HCT116 (cell line): ENCODE results near the gene LAMTOR5. TPM values are rescaled to one million over a fixed set of nuclear protein-coding genes. Genes with fewer than 3 reads are reported as not detected.
A peak's percentile ranks its signal among the peaks of the same experiment; 100 is the strongest.

ENCODE experiments used
- ATAC-seq: fragments of 200-7000 bp; cut with Tn5 transposase; 2 replicates; pipeline ENCODE4 v1.9.1; 2020; ENCODE audit warnings: mild to moderate bottlenecking, moderate library complexity
- BruUV-seq: library from RNA; stranded (reverse); fragments of 400-500 nt; replicated peaks from 2 replicates; lab custom pipeline; 2021; lab: Mats Ljungman, UMichigan
- CTCF ChIA-PET: fragments of 300-600 bp; sonication (Branson Sonifier 250); formaldehyde crosslinking; loops from one replicate; lab custom pipeline; 2021; ENCODE audit warnings: antibody characterized with exemption; lab: Charles Lee
- POLR2A ChIA-PET: fragments of 300-600, 350-600 bp; sonication (Branson Sonifier 250); formaldehyde crosslinking; loops from one replicate; lab custom pipeline; 2021; ENCODE audit warnings: antibody characterized with exemption; lab: Charles Lee
- RAD21 ChIA-PET, 2 experiments: fragments of 300-600 bp; sonication (Branson Sonifier 250); formaldehyde crosslinking; loops; one replicate each; lab custom pipeline; 2023; ENCODE audit warnings: low total read pairs in 2 of 2; ENCODE audit not compliant: uncharacterized antibody in 2 of 2, unreplicated experiment in 2 of 2, low non-redundant PET in 1 of 2; lab: Charles Lee
- DNase-seq: peaks from one replicate; pipeline ENCODE4 v3.0.0-alpha.2; 2010; ENCODE audit warnings: low read depth, low spot score
- H2AFZ ChIP-seq: fragments of 200-600 bp; shearing (Covaris generic), sonication (generic); 2 replicates; pipeline ENCODE4 v1.6.1; 2017; ENCODE audit warnings: low read depth, mixed run types, mixed read lengths, antibody characterized with exemption, low read length; ENCODE audit not compliant: poor library complexity, severe bottlenecking
- H3K27ac ChIP-seq: 2 replicates; pipeline ENCODE4 v1.5.1; 2012; ENCODE audit warnings: low read depth, low read length
- H3K27me3 ChIP-seq: fragments of 200-600 bp; sonication (generic); 2 replicates; pipeline ENCODE4 v1.6.1; 2016; ENCODE audit warnings: mixed run types, low read length, mixed read lengths; ENCODE audit not compliant: insufficient read depth
- H3K36me3 ChIP-seq, 2 experiments: fragments of 200-500 bp in 1 of 2; fragments of 200-600 bp in 1 of 2; sonication (Bioruptor generic) in 1 of 2; sonication (generic) in 1 of 2; 2 replicates each; pipeline versions ENCODE4 v1.5.1 to v1.6.1; 2014 to 2016; ENCODE audit warnings: low read length in 2 of 2, inconsistent platforms in 1 of 2, mixed read lengths in 1 of 2, mixed run types in 1 of 2; ENCODE audit not compliant: insufficient read depth in 2 of 2, control insufficient read depth in 1 of 2
- H3K4me1 ChIP-seq, 2 experiments: fragments of 200-600 bp in 1 of 2; sonication (generic) in 1 of 2; 2 replicates each; pipeline versions ENCODE4 v1.5.1 to v1.6.1; 2012 to 2017; ENCODE audit warnings: low read length in 2 of 2, inconsistent platforms in 1 of 2, mild to moderate bottlenecking in 1 of 2, mixed read lengths in 1 of 2, mixed run types in 1 of 2, moderate library complexity in 1 of 2; ENCODE audit not compliant: insufficient read depth in 2 of 2, control insufficient read depth in 1 of 2
- H3K4me2 ChIP-seq: fragments of 200-600 bp; sonication (generic); 2 replicates; pipeline ENCODE4 v1.6.1; 2017; ENCODE audit warnings: mixed run types, low read length, mixed read lengths
- H3K4me3 ChIP-seq, 2 experiments: fragments of 200-600 bp in 1 of 2; sonication (generic) in 1 of 2; replicated peaks in 1 of 2; 2 replicates each; pipeline ENCODE4 v1.5.1; 2011 to 2016; ENCODE audit warnings: low read length in 2 of 2, control low read depth in 1 of 2, low read depth in 1 of 2, mild to moderate bottlenecking in 1 of 2, mixed read lengths in 1 of 2, mixed run types in 1 of 2
- H3K79me2 ChIP-seq: fragments of 200-600 bp; sonication (generic); 2 replicates; pipeline ENCODE4 v1.6.1; 2017; ENCODE audit warnings: mild to moderate bottlenecking, mixed run types, low read length, moderate library complexity, mixed read lengths; ENCODE audit not compliant: insufficient read depth
- H3K9ac ChIP-seq: fragments of 200-600 bp; sonication (generic); 2 replicates; pipeline ENCODE4 v1.6.1; 2016; ENCODE audit warnings: low read length, mixed read lengths
- H3K9me2 ChIP-seq: fragments of 200-600 bp; sonication (generic), shearing (Covaris generic); 2 replicates; pipeline ENCODE4 v1.6.1; 2017; ENCODE audit warnings: mixed run types, mild to moderate bottlenecking, moderate library complexity; ENCODE audit not compliant: insufficient read depth
- H3K9me3 ChIP-seq, 2 experiments: fragments of 200-500 bp in 1 of 2; fragments of 200-600 bp in 1 of 2; sonication (Bioruptor generic) in 1 of 2; sonication (generic) in 1 of 2; 2 replicates each; pipeline ENCODE4 v1.6.1; 2014 to 2017; ENCODE audit warnings: low read length in 2 of 2, mixed read lengths in 2 of 2, inconsistent platforms in 1 of 2, low read depth in 1 of 2, mild to moderate bottlenecking in 1 of 2, mixed run types in 1 of 2, moderate library complexity in 1 of 2; ENCODE audit not compliant: control insufficient read depth in 1 of 2, insufficient read depth in 1 of 2
- H4K20me1 ChIP-seq: fragments of 200-600 bp; sonication (generic), shearing (Covaris generic); 2 replicates; pipeline ENCODE4 v1.6.1; 2017; ENCODE audit warnings: mixed run types, mild to moderate bottlenecking, moderate library complexity; ENCODE audit not compliant: insufficient read depth
- CBX3 ChIP-seq: IDR thresholded peaks from 2 replicates; pipeline ENCODE4 v1.6.1; 2012; ENCODE audit warnings: low read depth
- CEBPB ChIP-seq: IDR thresholded peaks from 2 replicates; pipeline ENCODE4 v1.6.1; 2012; ENCODE audit warnings: low read depth
- EGR1 ChIP-seq: IDR thresholded peaks from 2 replicates; pipeline ENCODE4 v1.6.1; 2012; ENCODE audit warnings: low read depth
- ELF1 ChIP-seq: IDR thresholded peaks from 2 replicates; pipeline ENCODE4 v1.6.1; 2012; ENCODE audit warnings: low read depth, borderline replicate concordance
- EZH2 ChIP-seq: fragments of 200-600 bp; sonication (generic); IDR thresholded peaks from 2 replicates; pipeline ENCODE4 v1.6.1; 2017; ENCODE audit warnings: antibody characterized with exemption, mixed run types
- FOSL1 ChIP-seq: IDR thresholded peaks from 2 replicates; pipeline ENCODE4 v1.6.1; 2012; ENCODE audit warnings: low read depth
- POLR2A ChIP-seq: IDR thresholded peaks from 2 replicates; pipeline ENCODE4 v1.7.0; 2011; ENCODE audit warnings: borderline replicate concordance; ENCODE audit not compliant: insufficient read depth, insufficient read length; ENCODE audit errors: extremely low read depth
- RAD21 ChIP-seq: IDR thresholded peaks from 2 replicates; pipeline ENCODE4 v1.6.1; 2012; ENCODE audit warnings: low read depth, mild to moderate bottlenecking
- SIN3A ChIP-seq: IDR thresholded peaks from 2 replicates; pipeline ENCODE4 v1.6.1; 2012; ENCODE audit warnings: low read depth
- SP1 ChIP-seq: IDR thresholded peaks from 2 replicates; pipeline ENCODE4 v1.6.1; 2012; ENCODE audit warnings: low read depth
- SRF ChIP-seq: IDR thresholded peaks from 2 replicates; pipeline ENCODE4 v1.6.1; 2012; ENCODE audit warnings: low read depth
- TCF7L2 ChIP-seq: IDR thresholded peaks from 2 replicates; pipeline ENCODE4 v1.7.0; 2011; ENCODE audit warnings: borderline replicate concordance, inconsistent platforms; ENCODE audit not compliant: insufficient read depth, insufficient read length; ENCODE audit errors: extremely low read depth
- YY1 ChIP-seq: IDR thresholded peaks from 2 replicates; pipeline ENCODE4 v1.6.1; 2011; ENCODE audit warnings: low read length, low read depth, moderate library complexity, mild to moderate bottlenecking; ENCODE audit not compliant: insufficient replicate concordance; ENCODE audit errors: extremely low read depth
- ZFX ChIP-seq: fragments of 450-650 bp; IDR thresholded peaks from 2 replicates; pipeline ENCODE4 v1.6.1; 2017
- intact Hi-C: fragments of 100-400 bp; cut with micrococcal nuclease; formaldehyde crosslinking; loops from 2 replicates; pipeline ENCODE4 v1.10.0; 2022
- total RNA-seq: library from RNA; stranded (reverse); gene quantifications from one replicate; pipeline ENCODE4 v1.2.1, GENCODE V29; 2021; ENCODE audit not compliant: unreplicated experiment
- TF ChIP-seq, protein P1 (sequence below): IDR thresholded peaks from 2 replicates; pipeline ENCODE4 v1.6.1; 2012

Gene LAMTOR5
- total RNA-seq, 1 experiment from 2014 or later = 137 TPM

GRCh38 chr1:110455151-110455550 is 47.7 kb upstream of the LAMTOR5 start:
- POLR2A ChIA-PET = no interaction called here
- BruUV-seq = no TSS peak

GRCh38 chr1:110454328-110454727 is 46.8 kb upstream of the LAMTOR5 start:
- DNase-seq = no peak
- no peaks in the 10 kb centered on the region for H3K4me1 ChIP-seq
- POLR2A ChIA-PET = no interaction called here
- no peak overlapping the region for H3K9ac ChIP-seq
- H3K9me2 ChIP-seq = no peaks in the 10 kb centered on the region
- intact Hi-C loops = no loop called here
- H4K20me1 ChIP-seq = no peaks in the 10 kb centered on the region
- TF ChIP-seq TCF7L2 (no peak), FOSL1 (no peak), SP1 (no peak), POLR2A (no peak), ELF1 (no peak), RAD21 (no peak), SRF (no peak), CBX3 (no peak), SIN3A (no peak), CEBPB (no peak), ZFX (no peak), EGR1 (no peak), YY1 (no peak), EZH2 (no peak)
- TF ChIP-seq, protein P1, sequence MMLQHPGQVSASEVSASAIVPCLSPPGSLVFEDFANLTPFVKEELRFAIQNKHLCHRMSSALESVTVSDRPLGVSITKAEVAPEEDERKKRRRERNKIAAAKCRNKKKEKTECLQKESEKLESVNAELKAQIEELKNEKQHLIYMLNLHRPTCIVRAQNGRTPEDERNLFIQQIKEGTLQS = no peak
- CTCF ChIA-PET = interaction anchor here (0.6 to 1.2 kb wide), 4 partner anchors 42 to 257 kb away, joined by 3 to 7 read pairs (median 4); no protein-coding TSS in a partner anchor
- no peak overlapping the region for H3K4me2 ChIP-seq
- no peaks in the 10 kb centered on the region for H3K9me3 ChIP-seq
- RAD21 ChIA-PET = interaction anchor here in 1 of 2 experiments (1.3 kb wide), 1 partner anchor 42 kb away, joined by 4 read pairs; no protein-coding TSS in a partner anchor
- H3K27ac ChIP-seq = no peak overlapping the region
- ATAC-seq = peak; percentile 70; the same call in 1 of the 2 replicates
- no peaks in the 10 kb centered on the region for H3K79me2 ChIP-seq
- H3K4me3 ChIP-seq = no peak overlapping the region
- H3K36me3 ChIP-seq = no peaks in the 10 kb centered on the region
- H3K27me3 ChIP-seq = peaks cover 28% of the 10 kb centered on the region
- no peak overlapping the region for H2AFZ ChIP-seq
- no TSS peak for BruUV-seq

More at GRCh38 chr1:110455151-110455550, 47.7 kb upstream of the LAMTOR5 start:
- no peaks in the 10 kb centered on the region for H3K9me3 ChIP-seq
- ATAC-seq (no peak), DNase-seq (no peak)
- peaks cover 20% of the 10 kb centered on the region for H3K27me3 ChIP-seq
- H3K4me3 ChIP-seq = no peak overlapping the region
- H3K79me2 ChIP-seq = no peaks in the 10 kb centered on the region
- no peaks in the 10 kb centered on the region for H4K20me1 ChIP-seq
- RAD21 ChIA-PET = interaction anchor here in 1 of 2 experiments (0.8 kb wide), 1 partner anchor 41 kb away, joined by 3 read pairs; no protein-coding TSS in a partner anchor
- H3K4me1 ChIP-seq = no peaks in the 10 kb centered on the region
- H3K4me2 ChIP-seq = no peak overlapping the region
- H3K36me3 ChIP-seq = no peaks in the 10 kb centered on the region
- no peak overlapping the region for H3K9ac ChIP-seq
- CTCF ChIA-PET = interaction anchor here (0.6 to 0.8 kb wide), 3 partner anchors 43 to 258 kb away, joined by 3 to 7 read pairs (median 4); no protein-coding TSS in a partner anchor
- H3K9me2 ChIP-seq = no peaks in the 10 kb centered on the region
- TF ChIP-seq CBX3 = no peak
- 0 out of 2 replicates have a peak, but pooled peaks have one; percentile 5 for TF ChIP-seq RAD21
- TF ChIP-seq, all 23 proteins: peak for 1
- Histone ChIP-seq H3K27ac (no peak overlapping the region), H2AFZ (no peak overlapping the region)
- intact Hi-C loops = no loop called here
